Tibial nerve (tissue), 4 donors: Measurements from ENCODE around the gene FANCC. TPM values are rescaled to one million over a fixed set of nuclear protein-coding genes. Genes with fewer than 3 reads are reported as not detected.
A peak's percentile ranks its signal among the peaks of the same experiment; 100 is the strongest.

Source experiments
- DNase-seq, 2 donors: peaks; one replicate each; pipeline ENCODE4 v3.0.0-alpha.2; 2019; ENCODE audit warnings: low spot score in 2 of 2
- H3K27ac ChIP-seq, 4 donors: fragments of 200-600 bp; sonication (generic) in 3 of 4; one replicate each; pipeline ENCODE4 v1.5.1; 2017 to 2019; ENCODE audit warnings: mild to moderate bottlenecking in 1 of 4
- H3K27me3 ChIP-seq, 2 donors: fragments of 200-600 bp; sonication (generic) in 1 of 2; one replicate each; pipeline versions ENCODE4 v1.5.1 to v1.6.0; 2017 to 2019
- H3K36me3 ChIP-seq, 3 donors: fragments of 200-600 bp; sonication (generic); one replicate each; pipeline ENCODE4 v1.5.1; 2018 to 2019
- H3K4me1 ChIP-seq, 4 donors: fragments of 200-600 bp; sonication (generic) in 3 of 4; one replicate each; pipeline ENCODE4 v1.5.1; 2017 to 2019
- H3K4me3 ChIP-seq, 4 donors: fragments of 200-600 bp; sonication (generic) in 3 of 4; one replicate each; pipeline ENCODE4 v1.5.1; 2017 to 2019; ENCODE audit warnings: mild to moderate bottlenecking in 1 of 4, moderate library complexity in 1 of 4
- H3K9me3 ChIP-seq, 4 donors: fragments of 200-600 bp; sonication (generic) in 3 of 4; one replicate each; pipeline ENCODE4 v1.5.1; 2017 to 2019
- EP300 ChIP-seq, 2 donors: sonication (generic); formaldehyde crosslinking; IDR thresholded peaks; one replicate each; pipeline ENCODE4 v1.6.1; 2017; ENCODE audit warnings: antibody characterized with exemption in 2 of 2, mild to moderate bottlenecking in 1 of 2
- POLR2A ChIP-seq, 2 donors: fragments of 450-650 bp; IDR thresholded peaks; one replicate each; pipeline ENCODE4 v1.6.1; 2017; ENCODE audit warnings: antibody characterized with exemption in 2 of 2, mild to moderate bottlenecking in 2 of 2, moderate library complexity in 2 of 2
- WGBS, 2 donors: methylation state at CpG; one replicate each; pipeline ENCODE4 v1.1.5; 2018; 5-methylcytosine and 5-hydroxymethylcytosine counted together
- total RNA-seq, 4 donors: library from RNA; depleted of rRNA; stranded (reverse); fragments of >200 nt; gene quantifications; one replicate each; pipeline ENCODE4 v1.1.0, GENCODE V29; 2016
- TF ChIP-seq, protein P1 (sequence below), 5 experiments: fragments of 200-600 bp in 3 of 5; fragments of 450-650 bp in 2 of 5; sonication (generic) in 3 of 5; IDR thresholded peaks; one replicate each; pipeline ENCODE4 v1.5.1; 2016 to 2019; ENCODE audit warnings: antibody characterized with exemption in 5 of 5, mild to moderate bottlenecking in 3 of 5, moderate library complexity in 2 of 5

FANCC gene
- total RNA-seq, 4 donors from 2014 or later: 6.5 to 12.6 (median 10.2) TPM

DNA sequence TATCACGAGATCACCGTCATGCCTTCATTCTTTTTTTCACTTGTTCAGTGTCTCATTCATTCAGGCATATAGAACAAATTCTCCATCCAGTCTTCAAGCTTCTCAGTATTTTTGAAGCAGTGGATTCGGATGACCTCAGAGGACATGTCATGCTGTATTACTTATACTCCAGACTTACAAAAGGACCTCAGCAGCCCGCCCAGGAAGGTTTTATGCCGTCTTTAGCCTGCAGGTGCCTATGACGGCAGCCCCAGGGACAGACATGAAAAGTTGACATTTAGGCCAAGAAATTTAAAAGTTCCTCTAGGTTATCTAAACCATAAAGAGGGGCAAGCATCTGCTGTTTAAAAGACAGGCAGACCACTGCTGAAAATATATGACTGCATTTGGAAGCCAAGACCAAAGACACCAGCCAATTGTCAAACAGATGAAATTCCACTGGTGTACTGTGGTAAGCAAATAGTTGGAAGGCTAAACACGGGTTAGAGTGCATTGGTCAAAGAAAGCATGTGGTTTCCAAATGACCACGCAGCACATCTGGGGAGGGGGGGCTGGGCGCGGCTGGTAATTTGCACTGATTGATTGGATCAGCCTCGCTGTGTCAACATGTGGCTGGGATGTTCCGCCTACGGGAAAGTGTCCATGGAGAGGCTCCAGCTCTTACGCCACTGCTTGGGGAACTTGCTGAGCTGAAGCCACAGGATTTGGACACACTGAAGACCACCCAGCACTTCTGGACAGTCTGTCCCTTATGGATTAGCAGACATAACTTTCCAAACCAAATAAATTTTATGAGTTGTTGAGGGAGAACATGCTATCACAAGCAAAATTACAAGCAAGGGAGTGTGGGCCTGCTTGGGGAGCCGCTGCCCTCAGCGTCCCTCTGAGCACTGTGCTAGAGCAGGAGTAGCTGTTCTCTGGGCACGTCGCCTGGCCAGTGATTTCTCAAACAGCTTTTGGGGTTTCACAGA lies 173.6 kb downstream of the FANCC start:
- Histone ChIP-seq H3K9me3 (no peaks in the 10 kb centered on the region), H3K36me3 (no peaks in the 10 kb centered on the region), H3K27me3 (no peaks in the 10 kb centered on the region), H3K4me3 (no peak overlapping the region), H3K4me1 (peaks cover 0 to 41% (median 12%) of the 10 kb centered on the region in 4 donors), H3K27ac (peak overlapping the region; percentile 26 to 82 (median 61))
- WGBS, 2 donors: 58 to 62% methylated on average over 18 of the region's 18 CpGs
- peak; percentile 95 to 98 for DNase-seq
- TF ChIP-seq EP300 (IDR thresholded peaks at IDR 0.05): peak; percentile 79 to 98
- TF ChIP-seq POLR2A (IDR thresholded peaks at IDR 0.05): no peak
- TF ChIP-seq, protein P1, sequence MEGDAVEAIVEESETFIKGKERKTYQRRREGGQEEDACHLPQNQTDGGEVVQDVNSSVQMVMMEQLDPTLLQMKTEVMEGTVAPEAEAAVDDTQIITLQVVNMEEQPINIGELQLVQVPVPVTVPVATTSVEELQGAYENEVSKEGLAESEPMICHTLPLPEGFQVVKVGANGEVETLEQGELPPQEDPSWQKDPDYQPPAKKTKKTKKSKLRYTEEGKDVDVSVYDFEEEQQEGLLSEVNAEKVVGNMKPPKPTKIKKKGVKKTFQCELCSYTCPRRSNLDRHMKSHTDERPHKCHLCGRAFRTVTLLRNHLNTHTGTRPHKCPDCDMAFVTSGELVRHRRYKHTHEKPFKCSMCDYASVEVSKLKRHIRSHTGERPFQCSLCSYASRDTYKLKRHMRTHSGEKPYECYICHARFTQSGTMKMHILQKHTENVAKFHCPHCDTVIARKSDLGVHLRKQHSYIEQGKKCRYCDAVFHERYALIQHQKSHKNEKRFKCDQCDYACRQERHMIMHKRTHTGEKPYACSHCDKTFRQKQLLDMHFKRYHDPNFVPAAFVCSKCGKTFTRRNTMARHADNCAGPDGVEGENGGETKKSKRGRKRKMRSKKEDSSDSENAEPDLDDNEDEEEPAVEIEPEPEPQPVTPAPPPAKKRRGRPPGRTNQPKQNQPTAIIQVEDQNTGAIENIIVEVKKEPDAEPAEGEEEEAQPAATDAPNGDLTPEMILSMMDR (IDR thresholded peaks at IDR 0.05): peak in 1 of 5 experiments; percentile 34

DNA sequence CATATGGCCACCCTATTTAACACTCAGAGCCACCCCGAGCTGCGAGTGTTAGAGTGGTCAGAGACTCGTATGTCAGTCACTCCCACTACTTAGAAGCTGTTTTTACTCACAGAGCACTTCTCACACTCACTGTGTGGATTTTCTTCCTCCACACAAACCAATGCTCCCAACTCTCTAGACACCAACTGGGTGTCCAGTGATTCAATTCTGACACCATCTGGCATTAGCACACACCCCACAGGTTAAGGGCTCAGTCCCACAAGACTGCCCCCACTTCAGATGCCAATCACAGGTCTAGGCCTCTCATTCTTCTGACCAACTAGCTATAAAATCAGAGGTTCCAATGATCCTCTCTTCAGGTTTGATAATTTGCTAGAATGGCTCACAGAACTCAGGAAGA lies 174.8 kb downstream of the FANCC start:
- 79 to 89% methylated on average over 3 of the region's 3 CpGs for WGBS, 2 donors
- peak overlapping the region; percentile 26 to 81 (median 56) for H3K27ac ChIP-seq

DNA sequence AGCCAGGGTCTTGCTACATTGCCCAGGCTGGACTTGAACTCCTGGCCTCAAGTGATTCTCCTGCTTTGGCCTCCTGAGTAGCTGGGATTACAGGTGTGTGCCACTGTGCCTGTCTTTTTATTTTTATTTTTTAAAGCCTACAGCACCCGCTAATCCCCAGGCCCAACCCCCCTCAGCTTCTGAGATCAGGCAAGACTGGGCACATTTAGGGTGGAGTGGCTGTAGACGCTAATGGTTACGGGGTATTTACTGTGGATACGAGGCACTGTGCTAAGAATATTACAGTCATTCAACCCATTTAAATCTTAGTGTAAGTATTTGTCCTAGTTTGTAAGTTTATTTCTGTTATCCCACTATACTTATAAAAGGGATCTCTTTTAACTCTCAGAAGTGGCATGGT lies 175.2 kb downstream of the FANCC start:
- peak overlapping the region in 2 of 4 donors; percentile 66 to 81 for H3K27ac ChIP-seq
- no peak for DNase-seq
- 97% methylated on average over 4 of the region's 4 CpGs for WGBS, 2 donors
- peaks cover 0 to 25% (median 6%) of the 10 kb centered on the region in 4 donors for H3K4me1 ChIP-seq
- H3K4me3 ChIP-seq: no peak overlapping the region
- no peaks in the 10 kb centered on the region for H3K9me3 ChIP-seq
- H3K36me3 ChIP-seq: peaks cover 0 to 5% (median 0%) of the 10 kb centered on the region in 3 donors
- no peaks in the 10 kb centered on the region for H3K27me3 ChIP-seq
- TF ChIP-seq POLR2A (IDR thresholded peaks at IDR 0.05) (no peak), EP300 (IDR thresholded peaks at IDR 0.05) (no peak)
- TF ChIP-seq, protein P1 (IDR thresholded peaks at IDR 0.05): no peak

More for the DNA sequence above, 174.8 kb downstream of the FANCC start:
- peaks cover 0 to 4% (median 0%) of the 10 kb centered on the region in 3 donors for H3K36me3 ChIP-seq
- H3K9me3 ChIP-seq: no peaks in the 10 kb centered on the region
- TF ChIP-seq, protein P1 (IDR thresholded peaks at IDR 0.05): no peak
- TF ChIP-seq POLR2A (IDR thresholded peaks at IDR 0.05) (no peak), EP300 (IDR thresholded peaks at IDR 0.05) (no peak)
- H3K4me3 ChIP-seq: no peak overlapping the region
- DNase-seq: no peak
- no peaks in the 10 kb centered on the region for H3K27me3 ChIP-seq
- H3K4me1 ChIP-seq: peaks cover 0 to 30% (median 10%) of the 10 kb centered on the region in 4 donors

DNA sequence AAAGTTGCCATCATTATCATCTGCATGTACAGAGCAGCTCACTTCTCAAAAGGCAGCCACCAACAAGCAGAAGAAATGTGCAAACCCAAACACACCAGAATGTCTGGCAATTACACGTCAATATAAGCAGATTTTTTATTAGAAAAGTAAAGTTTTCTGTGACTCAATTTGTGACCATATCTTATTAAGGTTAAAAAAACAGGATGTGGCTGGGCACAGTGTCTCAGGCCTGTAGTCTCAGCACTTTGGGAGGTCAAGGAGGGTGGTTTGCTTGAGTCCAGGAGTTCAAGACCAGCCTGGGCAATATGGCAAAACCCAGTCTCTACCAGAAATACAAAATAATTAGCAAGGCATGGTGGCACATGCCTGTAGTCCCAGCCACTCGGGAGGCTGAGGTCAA lies 176.7 kb downstream of the FANCC start:
- Histone ChIP-seq H3K27ac (peak overlapping the region in 1 of 4 donors; percentile 21), H3K27me3 (no peaks in the 10 kb centered on the region), H3K36me3 (peaks cover 0 to 5% (median 0%) of the 10 kb centered on the region in 3 donors), H3K4me3 (no peak overlapping the region), H3K9me3 (no peaks in the 10 kb centered on the region), H3K4me1 (peaks cover 0 to 19% (median 3%) of the 10 kb centered on the region in 4 donors)
- DNase-seq: no peak
- TF ChIP-seq, protein P1 (IDR thresholded peaks at IDR 0.05): no peak
- TF ChIP-seq POLR2A (IDR thresholded peaks at IDR 0.05) (no peak), EP300 (IDR thresholded peaks at IDR 0.05) (no peak)
- 69 to 74% methylated on average over 2 of the region's 2 CpGs for WGBS, 2 donors

DNA sequence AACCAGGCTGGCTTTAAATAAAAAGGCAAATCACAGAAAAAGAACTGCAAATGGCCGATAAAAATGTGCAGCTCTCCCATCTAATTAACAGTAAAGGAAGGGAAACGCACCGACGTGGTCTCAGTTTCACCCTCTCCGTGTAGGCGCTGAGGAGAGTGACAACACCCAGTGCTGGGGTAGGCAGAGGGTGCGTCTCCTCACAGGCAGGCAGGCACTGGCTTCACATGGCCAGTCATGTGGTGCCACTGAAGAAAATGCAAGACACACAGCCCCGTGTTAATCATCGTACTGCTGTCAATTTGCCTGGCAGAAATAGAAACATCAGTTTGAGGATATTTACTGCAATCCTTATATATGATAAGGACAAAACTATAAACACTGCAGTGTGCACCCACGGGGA lies 178.4 kb downstream of the FANCC start:
- Histone ChIP-seq H3K9me3 (no peaks in the 10 kb centered on the region), H3K4me1 (peaks cover 0 to 13% (median 0%) of the 10 kb centered on the region in 4 donors), H3K27me3 (no peaks in the 10 kb centered on the region), H3K4me3 (no peak overlapping the region), H3K36me3 (peaks cover 0 to 11% (median 0%) of the 10 kb centered on the region in 3 donors), H3K27ac (no peak overlapping the region)
- TF ChIP-seq, protein P1 (IDR thresholded peaks at IDR 0.05): no peak
- WGBS, 2 donors: 90 to 93% methylated on average over 10 of the region's 10 CpGs
- no peak for DNase-seq
